Neural cell (in vitro differentiated cells): ENCODE measurements around the gene ADGRD1. TPM values are rescaled to one million over a fixed set of nuclear protein-coding genes. Genes with fewer than 3 reads are reported as not detected.

Experiments used
- H2AFZ ChIP-seq: fragments of 200-600, 300-800 bp; sonication (generic), shearing (Covaris generic); 2 replicates; pipeline ENCODE4 v1.6.0; 2014; ENCODE audit warnings: low read depth, mild to moderate bottlenecking, antibody characterized with exemption, low read length, moderate library complexity
- H3F3A ChIP-seq: fragments of 200-600 bp; shearing (Covaris generic); 2 replicates; pipeline ENCODE4 v1.6.1; 2016; ENCODE audit warnings: mild to moderate bottlenecking, moderate library complexity, mixed read lengths, antibody characterized with exemption, low read length; ENCODE audit not compliant: insufficient read depth, poor library complexity, severe bottlenecking
- H3K27ac ChIP-seq: fragments of 200-600, 300-800 bp; sonication (generic), shearing (Covaris generic); 2 replicates; pipeline ENCODE4 v1.5.1; 2014; ENCODE audit warnings: mild to moderate bottlenecking, low read length, moderate library complexity
- H3K27me3 ChIP-seq: fragments of 300-800, 200-600 bp; sonication (generic), shearing (Covaris generic); 2 replicates; pipeline ENCODE4 v1.6.0; 2014; ENCODE audit warnings: mild to moderate bottlenecking, low read depth, low read length, moderate library complexity; ENCODE audit not compliant: insufficient read depth
- H3K36me3 ChIP-seq: fragments of 300-800, 200-600 bp; sonication (generic), shearing (Covaris generic); 2 replicates; pipeline ENCODE4 v1.5.1; 2014; ENCODE audit warnings: mild to moderate bottlenecking, antibody characterized with exemption, low read length, moderate library complexity; ENCODE audit not compliant: insufficient read depth
- H3K4me2 ChIP-seq: fragments of 300-800, 200-600 bp; sonication (generic), shearing (Covaris generic); 2 replicates; pipeline ENCODE4 v1.6.0; 2014; ENCODE audit warnings: mild to moderate bottlenecking, low read length
- H3K4me3 ChIP-seq: fragments of 300-800, 200-600 bp; sonication (generic), shearing (Covaris generic); 2 replicates; pipeline ENCODE4 v1.5.1; 2014; ENCODE audit warnings: mild to moderate bottlenecking, low read length, moderate library complexity
- H3K79me2 ChIP-seq: fragments of 200-600 bp; shearing (Covaris generic); replicated peaks from 2 replicates; pipeline ENCODE4 v1.6.0; 2014; ENCODE audit warnings: mild to moderate bottlenecking, low read length, moderate library complexity; ENCODE audit not compliant: insufficient read depth
- H3K9ac ChIP-seq: fragments of 300-800, 200-600 bp; sonication (generic), shearing (Covaris generic); 2 replicates; pipeline ENCODE4 v1.6.1; 2016; ENCODE audit warnings: mild to moderate bottlenecking, low read length, mixed read lengths
- H3K9me2 ChIP-seq: fragments of 200-600 bp; shearing (Covaris generic); 2 replicates; pipeline ENCODE4 v1.6.1; 2016; ENCODE audit warnings: mild to moderate bottlenecking, low read length, mixed read lengths; ENCODE audit not compliant: insufficient read depth
- H3K9me3 ChIP-seq: fragments of 200-600, 300-800 bp; sonication (generic), shearing (Covaris generic); 2 replicates; pipeline ENCODE4 v1.6.1; 2016; ENCODE audit warnings: mild to moderate bottlenecking, mixed run types, low read length, moderate library complexity, mixed read lengths
- H4K20me1 ChIP-seq: fragments of 200-600 bp; shearing (Covaris generic); 2 replicates; pipeline ENCODE4 v1.6.1; 2016; ENCODE audit warnings: mild to moderate bottlenecking, mixed run types; ENCODE audit not compliant: insufficient read depth
- EP300 ChIP-seq: fragments of 450-650 bp; conservative IDR thresholded peaks from 2 replicates; pipeline ENCODE4 v1.6.1; 2014; ENCODE audit warnings: antibody characterized with exemption, mild to moderate bottlenecking, moderate library complexity; ENCODE audit not compliant: poor library complexity, severe bottlenecking
- EZH2 ChIP-seq: fragments of 200-600, 300-800 bp; shearing (Covaris generic), sonication (generic); IDR thresholded peaks from 2 replicates; pipeline ENCODE4 v1.6.1; 2014; ENCODE audit warnings: antibody characterized with exemption, low read length, borderline replicate concordance, mild to moderate bottlenecking; ENCODE audit not compliant: insufficient read depth, poor library complexity, severe bottlenecking
- MXI1 ChIP-seq: fragments of 450-650 bp; conservative IDR thresholded peaks from 2 replicates; pipeline ENCODE4 v1.6.1; 2014; ENCODE audit warnings: antibody characterized with exemption, mild to moderate bottlenecking; ENCODE audit not compliant: poor library complexity, severe bottlenecking
- POLR2AphosphoS5 ChIP-seq: IDR thresholded peaks from 2 replicates; pipeline ENCODE4 v1.6.1; 2012
- RAD21 ChIP-seq: fragments of 450-650 bp; conservative IDR thresholded peaks from 2 replicates; pipeline ENCODE4 v1.6.1; 2014; ENCODE audit warnings: antibody characterized with exemption, mild to moderate bottlenecking, moderate library complexity
- SMC3 ChIP-seq: fragments of 450-650 bp; conservative IDR thresholded peaks from 2 replicates; pipeline ENCODE4 v1.6.1; 2014; ENCODE audit warnings: antibody characterized with exemption, mild to moderate bottlenecking, moderate library complexity; ENCODE audit not compliant: poor library complexity
- TAF1 ChIP-seq: IDR thresholded peaks from 2 replicates; pipeline ENCODE4 v1.6.1; 2012; ENCODE audit warnings: low read depth
- polyA plus RNA-seq: library from polyadenylated mRNA; depleted of rRNA; stranded (reverse); fragments of >200 nt; gene quantifications from 2 replicates; pipeline ENCODE4 v1.2.3, GENCODE V29; 2014
- TF ChIP-seq, protein P1 (sequence below): IDR thresholded peaks from 2 replicates; pipeline ENCODE4 v1.6.1; 2012; ENCODE audit warnings: borderline replicate concordance
- TF ChIP-seq, protein P2 (sequence below): fragments of 450-650 bp; IDR thresholded peaks from 2 replicates; pipeline ENCODE4 v1.5.1; 2014; ENCODE audit warnings: antibody characterized with exemption, mild to moderate bottlenecking, moderate library complexity; ENCODE audit not compliant: poor library complexity, severe bottlenecking

The ADGRD1 gene
- polyA plus RNA-seq, 1 donor from 2014 or later = 1.7 TPM

DNA sequence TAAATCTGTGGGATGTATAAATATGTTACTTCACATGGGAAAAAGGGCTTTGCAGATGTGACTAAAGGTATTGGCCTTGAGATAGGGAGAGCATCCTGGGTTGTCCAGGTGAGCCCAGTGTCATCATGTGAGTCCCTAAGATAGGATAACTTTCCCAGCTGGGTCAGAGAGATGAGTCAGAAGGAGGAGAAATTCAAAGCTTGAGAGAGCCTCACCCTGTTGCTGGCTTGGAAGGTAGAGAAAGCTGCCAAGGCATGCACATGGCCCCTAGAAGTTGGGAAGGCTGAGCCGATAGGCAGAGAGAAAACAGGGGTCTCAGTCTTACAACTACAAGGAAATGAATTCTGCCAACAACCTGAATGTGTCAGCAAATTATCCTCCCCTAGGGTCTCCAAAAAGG is 213.0 kb downstream of the ADGRD1 start:
- no peak overlapping the region for H3K4me3 ChIP-seq
- no peaks in the 10 kb centered on the region for H3F3A ChIP-seq
- no peaks in the 10 kb centered on the region for H3K36me3 ChIP-seq
- H3K27ac ChIP-seq = no peak overlapping the region
- no peaks in the 10 kb centered on the region for H3K9me2 ChIP-seq
- no peak overlapping the region for H2AFZ ChIP-seq
- H4K20me1 ChIP-seq = no peaks in the 10 kb centered on the region
- no peaks in the 10 kb centered on the region for H3K79me2 ChIP-seq
- H3K9ac ChIP-seq = no peak overlapping the region
- TF ChIP-seq, protein P1, sequence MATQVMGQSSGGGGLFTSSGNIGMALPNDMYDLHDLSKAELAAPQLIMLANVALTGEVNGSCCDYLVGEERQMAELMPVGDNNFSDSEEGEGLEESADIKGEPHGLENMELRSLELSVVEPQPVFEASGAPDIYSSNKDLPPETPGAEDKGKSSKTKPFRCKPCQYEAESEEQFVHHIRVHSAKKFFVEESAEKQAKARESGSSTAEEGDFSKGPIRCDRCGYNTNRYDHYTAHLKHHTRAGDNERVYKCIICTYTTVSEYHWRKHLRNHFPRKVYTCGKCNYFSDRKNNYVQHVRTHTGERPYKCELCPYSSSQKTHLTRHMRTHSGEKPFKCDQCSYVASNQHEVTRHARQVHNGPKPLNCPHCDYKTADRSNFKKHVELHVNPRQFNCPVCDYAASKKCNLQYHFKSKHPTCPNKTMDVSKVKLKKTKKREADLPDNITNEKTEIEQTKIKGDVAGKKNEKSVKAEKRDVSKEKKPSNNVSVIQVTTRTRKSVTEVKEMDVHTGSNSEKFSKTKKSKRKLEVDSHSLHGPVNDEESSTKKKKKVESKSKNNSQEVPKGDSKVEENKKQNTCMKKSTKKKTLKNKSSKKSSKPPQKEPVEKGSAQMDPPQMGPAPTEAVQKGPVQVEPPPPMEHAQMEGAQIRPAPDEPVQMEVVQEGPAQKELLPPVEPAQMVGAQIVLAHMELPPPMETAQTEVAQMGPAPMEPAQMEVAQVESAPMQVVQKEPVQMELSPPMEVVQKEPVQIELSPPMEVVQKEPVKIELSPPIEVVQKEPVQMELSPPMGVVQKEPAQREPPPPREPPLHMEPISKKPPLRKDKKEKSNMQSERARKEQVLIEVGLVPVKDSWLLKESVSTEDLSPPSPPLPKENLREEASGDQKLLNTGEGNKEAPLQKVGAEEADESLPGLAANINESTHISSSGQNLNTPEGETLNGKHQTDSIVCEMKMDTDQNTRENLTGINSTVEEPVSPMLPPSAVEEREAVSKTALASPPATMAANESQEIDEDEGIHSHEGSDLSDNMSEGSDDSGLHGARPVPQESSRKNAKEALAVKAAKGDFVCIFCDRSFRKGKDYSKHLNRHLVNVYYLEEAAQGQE = no peak
- no peak for TF ChIP-seq POLR2AphosphoS5
- TF ChIP-seq EZH2 = no peak
- no peak for TF ChIP-seq RAD21
- no peak for TF ChIP-seq EP300
- TF ChIP-seq TAF1 = no peak
- TF ChIP-seq, protein P2, sequence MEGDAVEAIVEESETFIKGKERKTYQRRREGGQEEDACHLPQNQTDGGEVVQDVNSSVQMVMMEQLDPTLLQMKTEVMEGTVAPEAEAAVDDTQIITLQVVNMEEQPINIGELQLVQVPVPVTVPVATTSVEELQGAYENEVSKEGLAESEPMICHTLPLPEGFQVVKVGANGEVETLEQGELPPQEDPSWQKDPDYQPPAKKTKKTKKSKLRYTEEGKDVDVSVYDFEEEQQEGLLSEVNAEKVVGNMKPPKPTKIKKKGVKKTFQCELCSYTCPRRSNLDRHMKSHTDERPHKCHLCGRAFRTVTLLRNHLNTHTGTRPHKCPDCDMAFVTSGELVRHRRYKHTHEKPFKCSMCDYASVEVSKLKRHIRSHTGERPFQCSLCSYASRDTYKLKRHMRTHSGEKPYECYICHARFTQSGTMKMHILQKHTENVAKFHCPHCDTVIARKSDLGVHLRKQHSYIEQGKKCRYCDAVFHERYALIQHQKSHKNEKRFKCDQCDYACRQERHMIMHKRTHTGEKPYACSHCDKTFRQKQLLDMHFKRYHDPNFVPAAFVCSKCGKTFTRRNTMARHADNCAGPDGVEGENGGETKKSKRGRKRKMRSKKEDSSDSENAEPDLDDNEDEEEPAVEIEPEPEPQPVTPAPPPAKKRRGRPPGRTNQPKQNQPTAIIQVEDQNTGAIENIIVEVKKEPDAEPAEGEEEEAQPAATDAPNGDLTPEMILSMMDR = no peak
- TF ChIP-seq MXI1 = no peak
- TF ChIP-seq SMC3 = no peak
- no peaks in the 10 kb centered on the region for H3K9me3 ChIP-seq
- H3K27me3 ChIP-seq = no peaks in the 10 kb centered on the region
- H3K4me2 ChIP-seq = no peak overlapping the region

DNA sequence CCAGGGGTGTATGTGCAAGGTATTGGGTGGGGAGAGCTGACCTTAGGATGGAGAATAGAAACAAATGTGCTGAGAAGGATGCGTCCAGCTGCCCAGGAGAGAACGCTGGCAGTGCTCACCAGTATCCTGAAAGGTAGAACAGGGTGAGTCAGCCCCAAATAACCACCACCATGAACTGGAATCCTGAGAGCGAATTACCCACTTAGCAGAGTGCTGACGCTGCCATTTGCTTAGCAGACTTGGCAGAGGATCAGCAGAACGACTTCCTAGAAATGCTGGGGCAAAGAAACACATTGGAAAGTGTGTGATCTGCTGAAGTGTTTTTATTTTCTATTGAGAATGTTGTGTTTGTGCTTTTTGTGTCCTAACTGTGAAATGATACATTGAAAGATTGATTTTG is 213.6 kb downstream of the ADGRD1 start:
- no peaks in the 10 kb centered on the region for H3K36me3 ChIP-seq
- no peak overlapping the region for H3K9ac ChIP-seq
- H3F3A ChIP-seq = no peaks in the 10 kb centered on the region
- no peak overlapping the region for H3K27ac ChIP-seq
- no peaks in the 10 kb centered on the region for H3K79me2 ChIP-seq
- no peak overlapping the region for H3K4me2 ChIP-seq
- H3K27me3 ChIP-seq = no peaks in the 10 kb centered on the region
- TF ChIP-seq RAD21 = no peak
- TF ChIP-seq EZH2 = no peak
- no peak for TF ChIP-seq EP300
- no peak for TF ChIP-seq SMC3
- TF ChIP-seq MXI1 = no peak
- TF ChIP-seq, protein P2 = no peak
- no peak for TF ChIP-seq POLR2AphosphoS5
- no peak for TF ChIP-seq TAF1
- TF ChIP-seq, protein P1 = no peak
- H3K4me3 ChIP-seq = no peak overlapping the region
- H4K20me1 ChIP-seq = no peaks in the 10 kb centered on the region
- H3K9me2 ChIP-seq = no peaks in the 10 kb centered on the region
- H2AFZ ChIP-seq = no peak overlapping the region
- no peaks in the 10 kb centered on the region for H3K9me3 ChIP-seq
